ENCODE measurements around the gene FRYL. TPM values are rescaled to one million over a fixed set of nuclear protein-coding genes. Genes with fewer than 3 reads are reported as not detected.

The FRYL gene
- total RNA-seq, 1 experiment from 2014 or later, result 53.9 TPM

DNA sequence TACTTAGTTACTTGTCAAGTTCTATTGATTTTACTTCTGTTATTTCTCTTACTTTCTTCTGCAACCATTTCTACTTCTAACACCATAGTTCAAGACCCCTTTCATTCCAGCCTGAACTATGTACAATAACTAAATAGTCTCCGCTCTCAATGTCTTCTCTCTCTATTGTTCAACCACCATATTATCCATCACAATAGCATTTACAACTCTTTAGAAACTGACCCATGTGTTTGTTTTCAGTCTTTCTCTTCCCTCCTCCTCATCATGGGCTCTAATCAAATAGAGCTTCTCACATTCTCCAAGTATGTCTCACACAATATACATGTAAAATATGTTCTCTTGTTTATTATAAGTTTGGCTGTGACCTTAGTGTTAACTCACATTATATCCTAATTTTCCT lies 146.4 kb downstream of the FRYL start:
- Mint-ChIP-seq H3K9me3 (ENCODE audit: unreplicated experiment) (no peaks in the 10 kb centered on the region), H3K4me3 (ENCODE audit: unreplicated experiment) (no peak overlapping the region), H3K27me3 (ENCODE audit: insufficient read depth, unreplicated experiment) (no peaks in the 10 kb centered on the region), H3K4me1 (ENCODE audit: insufficient read depth, unreplicated experiment) (no peaks in the 10 kb centered on the region), H3K36me3 (ENCODE audit: insufficient read depth, unreplicated experiment) (no peaks in the 10 kb centered on the region), H3K27ac (ENCODE audit: low read depth, unreplicated experiment) (no peak overlapping the region)
- BruUV-seq (replicated peaks), result TSS peak; percentile 14
- no peak for DNase-seq (ENCODE audit: unreplicated experiment)
- CTCF ChIA-PET, result no interaction called here
- POLR2A ChIA-PET, result interaction anchor here (0.7 kb wide), 1 partner anchor 257 kb away, joined by 3 read pairs; no protein-coding TSS in a partner anchor
- intact Hi-C loops (cut with micrococcal nuclease), result no loop called here
- TF ChIP-seq, protein P1, sequence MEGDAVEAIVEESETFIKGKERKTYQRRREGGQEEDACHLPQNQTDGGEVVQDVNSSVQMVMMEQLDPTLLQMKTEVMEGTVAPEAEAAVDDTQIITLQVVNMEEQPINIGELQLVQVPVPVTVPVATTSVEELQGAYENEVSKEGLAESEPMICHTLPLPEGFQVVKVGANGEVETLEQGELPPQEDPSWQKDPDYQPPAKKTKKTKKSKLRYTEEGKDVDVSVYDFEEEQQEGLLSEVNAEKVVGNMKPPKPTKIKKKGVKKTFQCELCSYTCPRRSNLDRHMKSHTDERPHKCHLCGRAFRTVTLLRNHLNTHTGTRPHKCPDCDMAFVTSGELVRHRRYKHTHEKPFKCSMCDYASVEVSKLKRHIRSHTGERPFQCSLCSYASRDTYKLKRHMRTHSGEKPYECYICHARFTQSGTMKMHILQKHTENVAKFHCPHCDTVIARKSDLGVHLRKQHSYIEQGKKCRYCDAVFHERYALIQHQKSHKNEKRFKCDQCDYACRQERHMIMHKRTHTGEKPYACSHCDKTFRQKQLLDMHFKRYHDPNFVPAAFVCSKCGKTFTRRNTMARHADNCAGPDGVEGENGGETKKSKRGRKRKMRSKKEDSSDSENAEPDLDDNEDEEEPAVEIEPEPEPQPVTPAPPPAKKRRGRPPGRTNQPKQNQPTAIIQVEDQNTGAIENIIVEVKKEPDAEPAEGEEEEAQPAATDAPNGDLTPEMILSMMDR (IDR thresholded peaks at IDR 0.05; ENCODE audit: unreplicated experiment), result no peak

DNA sequence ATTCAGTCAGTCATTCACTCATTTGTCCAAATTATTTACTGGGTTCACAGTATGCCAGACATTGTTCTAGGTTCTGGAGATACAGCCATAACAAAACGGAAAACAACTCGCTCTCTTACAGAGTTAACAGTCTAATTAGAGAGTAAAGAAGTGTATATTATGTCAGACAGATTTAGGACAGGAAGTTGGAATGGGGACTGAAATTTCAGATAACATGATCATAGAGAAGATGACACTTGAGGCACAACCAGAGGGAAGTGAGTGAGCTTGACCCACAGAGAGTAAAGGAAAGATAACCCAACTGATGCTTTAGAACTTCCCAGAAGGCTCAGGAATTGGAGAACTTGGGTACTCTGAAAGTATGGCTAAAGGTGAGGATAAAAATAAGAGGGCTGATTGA lies 150.6 kb downstream of the FRYL start:
- Mint-ChIP-seq H3K9me3 (ENCODE audit: unreplicated experiment) (no peaks in the 10 kb centered on the region), H3K27ac (ENCODE audit: low read depth, unreplicated experiment) (no peak overlapping the region), H3K36me3 (ENCODE audit: insufficient read depth, unreplicated experiment) (no peaks in the 10 kb centered on the region), H3K4me3 (ENCODE audit: unreplicated experiment) (no peak overlapping the region), H3K27me3 (ENCODE audit: insufficient read depth, unreplicated experiment) (no peaks in the 10 kb centered on the region), H3K4me1 (ENCODE audit: insufficient read depth, unreplicated experiment) (no peaks in the 10 kb centered on the region)
- no peak for DNase-seq (ENCODE audit: unreplicated experiment)
- BruUV-seq (replicated peaks), result no TSS peak
- CTCF ChIA-PET, result no interaction called here
- intact Hi-C loops (cut with micrococcal nuclease), result no loop called here
- POLR2A ChIA-PET, result no interaction called here
- TF ChIP-seq, protein P1 (IDR thresholded peaks at IDR 0.05; ENCODE audit: unreplicated experiment), result no peak

DNA sequence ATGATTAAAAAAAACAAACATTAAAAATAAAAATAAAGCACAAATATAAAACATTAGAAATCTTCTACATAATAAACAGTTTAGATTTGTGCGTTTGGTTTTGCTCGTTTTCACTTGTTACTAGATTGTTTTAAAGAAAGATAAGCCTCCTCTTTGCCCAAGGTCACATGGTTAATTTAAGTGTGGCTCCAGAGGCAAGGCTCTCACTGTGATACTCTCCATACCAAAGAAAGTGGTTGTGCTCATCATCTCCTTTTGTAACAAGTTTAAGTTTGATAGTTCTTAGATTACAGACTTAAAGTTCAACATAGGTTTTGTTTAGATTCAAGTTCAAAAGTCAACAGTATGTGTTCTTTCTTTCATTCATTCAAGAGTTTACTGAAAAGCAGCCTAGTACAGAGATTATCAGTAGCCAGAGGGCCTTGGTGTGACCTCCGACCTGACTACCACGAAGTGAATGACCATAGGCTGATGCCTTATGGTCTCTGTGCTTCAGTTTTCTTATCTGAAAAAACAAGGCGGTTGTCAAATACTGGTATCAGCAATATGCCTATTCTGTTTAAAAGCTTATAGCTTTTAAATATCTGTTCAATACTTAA lies 156.8 kb downstream of the FRYL start:
- CTCF ChIA-PET, result interaction anchor here (0.9 kb wide), 1 partner anchor 28 kb away, joined by 3 read pairs; no protein-coding TSS in a partner anchor

DNA sequence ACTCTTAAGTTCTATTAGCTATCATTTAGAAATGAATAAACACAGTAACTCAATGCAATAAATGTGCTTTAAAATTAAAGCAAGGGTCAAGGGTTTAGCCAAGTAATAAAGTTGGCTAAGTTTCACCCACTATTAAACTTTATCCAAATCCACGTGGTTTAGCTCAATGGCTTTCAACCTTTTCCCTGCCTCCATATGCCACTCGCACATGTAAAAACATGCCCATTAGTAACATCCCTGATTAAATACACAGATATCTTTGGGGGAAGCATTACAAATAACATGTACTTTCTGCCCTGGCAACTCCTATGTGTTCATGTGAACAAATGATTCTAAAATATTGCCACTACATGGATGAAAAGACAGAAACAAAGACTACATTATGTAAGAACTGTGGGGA lies 159.2 kb downstream of the FRYL start:
- peak overlapping the region; percentile 66 for H3K27ac Mint-ChIP-seq (ENCODE audit: low read depth, unreplicated experiment)

More for the DNA sequence above, 156.8 kb downstream of the FRYL start:
- H3K36me3 Mint-ChIP-seq (ENCODE audit: insufficient read depth, unreplicated experiment), result peaks cover 14% of the 10 kb centered on the region
- TF ChIP-seq, protein P1 (IDR thresholded peaks at IDR 0.05; ENCODE audit: unreplicated experiment), result no peak
- H3K27ac Mint-ChIP-seq (ENCODE audit: low read depth, unreplicated experiment), result no peak overlapping the region
- no peak overlapping the region for H3K4me3 Mint-ChIP-seq (ENCODE audit: unreplicated experiment)
- no peaks in the 10 kb centered on the region for H3K27me3 Mint-ChIP-seq (ENCODE audit: insufficient read depth, unreplicated experiment)
- intact Hi-C loops (cut with micrococcal nuclease), result no loop called here
- no peaks in the 10 kb centered on the region for H3K9me3 Mint-ChIP-seq (ENCODE audit: unreplicated experiment)
- peaks cover 8% of the 10 kb centered on the region for H3K4me1 Mint-ChIP-seq (ENCODE audit: insufficient read depth, unreplicated experiment)
- POLR2A ChIA-PET, result interaction anchor here (1.2 to 1.5 kb wide), 2 partner anchors 156 to 209 kb away, joined by 3 read pairs; no protein-coding TSS in a partner anchor
- no TSS peak for BruUV-seq (replicated peaks)
- no peak for DNase-seq (ENCODE audit: unreplicated experiment)

More for the DNA sequence above, 159.2 kb downstream of the FRYL start:
- no TSS peak for BruUV-seq (replicated peaks)
- TF ChIP-seq, protein P1 (IDR thresholded peaks at IDR 0.05; ENCODE audit: unreplicated experiment), result no peak
- POLR2A ChIA-PET, result interaction anchor here (0.9 to 1.6 kb wide), 3 partner anchors 158 to 211 kb away, joined by 3 to 7 read pairs (median 3); no protein-coding TSS in a partner anchor
- no peak for DNase-seq (ENCODE audit: unreplicated experiment)
- H3K36me3 Mint-ChIP-seq (ENCODE audit: insufficient read depth, unreplicated experiment), result peaks cover 22% of the 10 kb centered on the region
- CTCF ChIA-PET, result interaction anchor here (0.5 to 1.0 kb wide), 3 partner anchors 29 to 216 kb away, joined by 3 to 4 read pairs (median 3); no protein-coding TSS in a partner anchor
- no peaks in the 10 kb centered on the region for H3K9me3 Mint-ChIP-seq (ENCODE audit: unreplicated experiment)
- peaks cover 8% of the 10 kb centered on the region for H3K4me1 Mint-ChIP-seq (ENCODE audit: insufficient read depth, unreplicated experiment)
- intact Hi-C loops (cut with micrococcal nuclease), result no loop called here
- no peak overlapping the region for H3K4me3 Mint-ChIP-seq (ENCODE audit: unreplicated experiment)
- H3K27me3 Mint-ChIP-seq (ENCODE audit: insufficient read depth, unreplicated experiment), result no peaks in the 10 kb centered on the region
